ENCODE measurements around the gene KIAA1143. TPM values are rescaled to one million over a fixed set of nuclear protein-coding genes. Genes with fewer than 3 reads are reported as not detected.

The KIAA1143 gene
- total and polyA plus RNA-seq, 2 donors (not counting 1 experiment from before 2014, with no cell fraction given), result 5.3 to 29.4 TPM

GRCh38 chr3:44762170-44762677 is 805 bp upstream of the KIAA1143 start:
- no peak for DNase-seq
- Mint-ChIP-seq H3K4me3 (peak overlapping the region; percentile 93), H3K27ac (peak overlapping the region; percentile 96), H3K27me3 (no peaks in the 10 kb centered on the region), H3K4me1 (peaks cover 22% of the 10 kb centered on the region), H3K9me3 (ENCODE audit: insufficient read depth) (peaks cover 2% of the 10 kb centered on the region)
- Histone ChIP-seq H3K9me3 (ENCODE audit: control extremely low read depth in 1 of 3, control insufficient read depth in 2 of 3, insufficient read depth in 1 of 3, low read length in 2 of 3) (peaks cover 0 to 13% (median 3%) of the 10 kb centered on the region in 3 donors), H4K20me1 (ENCODE audit: control insufficient read depth, insufficient read depth, low read length, poor library complexity, severe bottlenecking) (no peaks in the 10 kb centered on the region), H3K4me3 (ENCODE audit: control extremely low read depth in 1 of 5, extremely low read depth in 1 of 5, insufficient read depth in 1 of 5, low read depth in 2 of 5, low read length in 4 of 5) (peak overlapping the region; percentile 70 to 90 (median 88)), H3K36me3 (replicated peaks in 1 of 2; ENCODE audit: control extremely low read depth in 1 of 2, control insufficient read depth in 1 of 2, extremely low read depth in 1 of 2, insufficient read depth in 2 of 2, low read length in 1 of 2) (peaks cover 2 to 4% of the 10 kb centered on the region in 2 experiments), H3K9ac (ENCODE audit: low read length) (peak overlapping the region; percentile 96), H3K79me2 (ENCODE audit: control insufficient read depth, insufficient read depth, low read length) (peaks cover 53% of the 10 kb centered on the region), H3K27ac (ENCODE audit: low read length in 2 of 2) (no peak overlapping the region), H3K4me1 (ENCODE audit: control insufficient read depth in 2 of 2, insufficient read depth in 2 of 2, low read length in 2 of 2) (peaks cover 6 to 15% of the 10 kb centered on the region in 2 donors), H3K27me3 (replicated peaks in 1 of 4; ENCODE audit: control extremely low read depth in 1 of 4, control insufficient read depth in 3 of 4, insufficient read depth in 4 of 4, low read length in 3 of 4) (no peaks in the 10 kb centered on the region), H2AFZ (ENCODE audit: insufficient read depth, low read depth, low read length, poor library complexity, severe bottlenecking) (peak overlapping the region; percentile 95), H3K4me2 (replicated peaks; ENCODE audit: low read depth, low read length, poor library complexity, severe bottlenecking) (peak overlapping the region; percentile 98)
- ChIA-PET CTCF (interaction anchor here (0.8 to 1.3 kb wide), 2 partner anchors 32 to 33 kb away, joined by 3 to 4 read pairs; partner anchors contain the start of gene ZNF501), POLR2A (interaction anchor here (0.7 to 1.5 kb wide), 6 partner anchors 137 to 424 kb away, joined by 3 to 4 read pairs (median 3); partner anchors contain the start of genes EXOSC7, ZDHHC3, ZKSCAN7 and ZNF197)
- no peak for ATAC-seq (ENCODE audit: low read depth)
- 0% methylated on average over 5 of the region's 9 CpGs for WGBS (ENCODE audit: insufficient coverage)
- intact Hi-C loops (cut with micrococcal nuclease), result loop anchor here (5.0 kb wide), 2 partner anchors 1140 to 1990 kb away; partner anchors contain the start of genes ANO10 and CCDC13
- TF ChIP-seq EZH2 (IDR thresholded peaks at IDR 0.05; ENCODE audit: borderline replicate concordance, insufficient read depth, low read depth, low read length, poor library complexity, severe bottlenecking), result no peak
- no peak for TF ChIP-seq CTCF (IDR thresholded peaks at IDR 0.05)

GRCh38 chr3:44761101-44761423 is 357 bp downstream of the KIAA1143 start:
- intact Hi-C loops (cut with micrococcal nuclease), result loop anchor here (1.0 to 5.0 kb wide), 9 partner anchors 32 to 1989 kb away; partner anchors contain the start of genes ANO10, CCDC13, EXOSC7 and TCAIM
- H3K27me3 ChIP-seq (replicated peaks in 1 of 4; ENCODE audit: control extremely low read depth in 1 of 4, control insufficient read depth in 3 of 4, insufficient read depth in 4 of 4, low read length in 3 of 4), result no peaks in the 10 kb centered on the region
- peaks cover 2% of the 10 kb centered on the region for H3K9me3 Mint-ChIP-seq (ENCODE audit: insufficient read depth)
- peaks cover 0 to 15% (median 6%) of the 10 kb centered on the region in 3 donors for H3K9me3 ChIP-seq (ENCODE audit: control extremely low read depth in 1 of 3, control insufficient read depth in 2 of 3, insufficient read depth in 1 of 3, low read length in 2 of 3)
- peak overlapping the region; percentile 70 to 90 (median 88) for H3K4me3 ChIP-seq (ENCODE audit: control extremely low read depth in 1 of 5, extremely low read depth in 1 of 5, insufficient read depth in 1 of 5, low read depth in 2 of 5, low read length in 4 of 5)
- ChIA-PET CTCF (interaction anchor here (0.9 to 1.3 kb wide), 3 partner anchors 32 to 215 kb away, joined by 3 to 4 read pairs (median 4); partner anchors contain the start of genes EXOSC7, ZDHHC3 and ZNF501), POLR2A (interaction anchor here (0.7 to 1.3 kb wide), 6 partner anchors 30 to 215 kb away, joined by 3 to 6 read pairs (median 4); partner anchors contain the start of genes EXOSC7, ZDHHC3, ZKSCAN7 and ZNF197)
- DNase-seq (no peak), ATAC-seq (ENCODE audit: low read depth) (peak; percentile 3)
- peak overlapping the region; percentile 93 for H3K4me3 Mint-ChIP-seq
- no peaks in the 10 kb centered on the region for H3K27me3 Mint-ChIP-seq
- 0% methylated on average over 10 of the region's 15 CpGs for WGBS (ENCODE audit: insufficient coverage)
- peak overlapping the region; percentile 96 for H3K9ac ChIP-seq (ENCODE audit: low read length)
- H3K4me1 ChIP-seq (ENCODE audit: control insufficient read depth in 2 of 2, insufficient read depth in 2 of 2, low read length in 2 of 2), result peaks cover 6 to 15% of the 10 kb centered on the region in 2 donors
- peak overlapping the region; percentile 95 for H2AFZ ChIP-seq (ENCODE audit: insufficient read depth, low read depth, low read length, poor library complexity, severe bottlenecking)
- peak overlapping the region; percentile 96 for H3K27ac Mint-ChIP-seq
- peak overlapping the region; percentile 65 to 91 for H3K27ac ChIP-seq (ENCODE audit: low read length in 2 of 2)
- H3K36me3 ChIP-seq (replicated peaks in 1 of 2; ENCODE audit: control extremely low read depth in 1 of 2, control insufficient read depth in 1 of 2, extremely low read depth in 1 of 2, insufficient read depth in 2 of 2, low read length in 1 of 2), result peaks cover 2 to 4% of the 10 kb centered on the region in 2 experiments
- H3K4me1 Mint-ChIP-seq, result peaks cover 24% of the 10 kb centered on the region
- H4K20me1 ChIP-seq (ENCODE audit: control insufficient read depth, insufficient read depth, low read length, poor library complexity, severe bottlenecking), result no peaks in the 10 kb centered on the region
- peak overlapping the region; percentile 98 for H3K4me2 ChIP-seq (replicated peaks; ENCODE audit: low read depth, low read length, poor library complexity, severe bottlenecking)
- H3K79me2 ChIP-seq (ENCODE audit: control insufficient read depth, insufficient read depth, low read length), result peaks cover 52% of the 10 kb centered on the region
- no peak for TF ChIP-seq EZH2 (IDR thresholded peaks at IDR 0.05; ENCODE audit: borderline replicate concordance, insufficient read depth, low read depth, low read length, poor library complexity, severe bottlenecking)
- no peak for TF ChIP-seq CTCF (IDR thresholded peaks at IDR 0.05)

Measured in B cell (primary cell).